ENCODE measurements around the gene MAGED4.

- TF ChIP-seq CTCF (IDR thresholded peaks at IDR 0.05; ENCODE audit: low read length) (no peak), EZH2 (IDR thresholded peaks at IDR 0.05; ENCODE audit: borderline replicate concordance, low read length) (no peak)
Measured at GRCh38 chrX:52139545-52139895, 45.2 kb upstream of the MAGED4 start.
